ENCODE results near the gene PAIP2B. TPM values are rescaled to one million over a fixed set of nuclear protein-coding genes. Genes with fewer than 3 reads are reported as not detected.
A peak's percentile ranks its signal among the peaks of the same experiment; 100 is the strongest.
"Not testable (repeated sequence)": the region's sequence is repeated elsewhere in the genome, so short reads cannot be mapped to it uniquely, and the experiment has no call there.

PAIP2B gene
- total and polyA plus RNA-seq, 7 experiments from 2014 or later, result 1.3 to 14.1 (median 3.0) TPM

DNA sequence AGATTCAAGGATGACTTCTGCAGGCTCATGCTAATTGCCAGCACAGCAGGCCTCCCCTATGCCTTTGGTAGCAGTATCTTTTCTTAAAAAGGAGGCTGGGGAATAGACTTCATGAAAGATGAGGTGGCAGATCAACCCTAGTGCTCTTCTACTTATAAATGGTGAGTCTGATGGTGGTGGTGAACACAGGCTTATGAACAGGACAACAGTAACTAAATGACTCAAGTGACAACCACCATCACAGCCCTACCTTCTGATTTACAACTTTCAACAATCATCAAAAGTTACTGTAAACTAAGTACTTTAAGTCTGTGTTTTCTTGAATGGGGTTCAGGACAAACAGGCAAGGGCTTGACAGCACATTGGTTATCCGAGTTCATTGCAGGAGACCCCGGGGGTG, 39.3 kb downstream of the PAIP2B start:
- intact Hi-C loops (cut with micrococcal nuclease), result no loop called here
- H3K4me3 Mint-ChIP-seq, result no peak overlapping the region
- peaks cover 0 to 10% (median 5%) of the 10 kb centered on the region in 7 donors for H3K4me1 Mint-ChIP-seq
- H3K27ac Mint-ChIP-seq, result peak overlapping the region in 1 of 9 donors; percentile 32
- no peaks in the 10 kb centered on the region for H3K9me3 Mint-ChIP-seq
- DNase-seq (no peak), ATAC-seq (no peak)
- H3K27me3 Mint-ChIP-seq, result peaks cover 0 to 4% (median 0%) of the 10 kb centered on the region in 5 donors
- H3K27ac ChIP-seq (ENCODE audit: low read depth, low read length), result no peak overlapping the region
- H3K4me3 ChIP-seq (ENCODE audit: low read length), result no peak overlapping the region
- H3K27me3 ChIP-seq (ENCODE audit: control insufficient read depth in 2 of 2, insufficient read depth in 2 of 2, low read length in 2 of 2), result no peaks in the 10 kb centered on the region
- no peaks in the 10 kb centered on the region for H3K9me3 ChIP-seq (ENCODE audit: control insufficient read depth in 2 of 3, low read length in 3 of 3)
- no peaks in the 10 kb centered on the region for H3K4me1 ChIP-seq (ENCODE audit: control insufficient read depth in 2 of 2, insufficient read depth in 2 of 2, low read length in 2 of 2)
- H3K36me3 Mint-ChIP-seq, result peaks cover 0 to 6% (median 0%) of the 10 kb centered on the region in 5 donors
- peaks cover 0 to 5% (median 0%) of the 10 kb centered on the region in 3 experiments for H3K36me3 ChIP-seq (ENCODE audit: control insufficient read depth in 2 of 3, insufficient read depth in 3 of 3, low read length in 3 of 3)
- POLR2A ChIA-PET, result no interaction called here
- CTCF ChIA-PET, result no interaction called here

DNA sequence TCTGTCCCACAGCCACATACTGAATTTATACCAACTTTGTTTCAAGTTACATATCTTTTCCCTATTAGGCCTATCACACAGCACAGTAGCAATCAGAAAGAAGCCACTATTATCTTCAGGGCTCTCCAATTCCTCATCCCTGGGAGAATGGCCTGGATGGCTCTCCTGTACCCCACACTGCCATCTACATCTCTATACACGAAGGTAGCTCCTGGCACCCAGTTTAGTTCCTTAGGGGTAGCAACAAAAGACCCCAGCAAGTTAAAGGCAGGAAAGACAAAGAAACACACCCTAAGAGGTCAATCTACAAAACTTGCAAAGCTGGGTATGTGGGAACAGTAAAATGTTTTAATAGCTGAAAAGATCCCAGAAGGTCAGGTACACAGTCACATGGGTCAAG, 39.9 kb downstream of the PAIP2B start:
- no peak overlapping the region for H3K27ac ChIP-seq (ENCODE audit: low read depth, low read length)
- intact Hi-C loops (cut with micrococcal nuclease), result no loop called here
- Mint-ChIP-seq H3K4me1 (peaks cover 0 to 10% (median 5%) of the 10 kb centered on the region in 7 donors), H3K4me3 (no peak overlapping the region), H3K27ac (no peak overlapping the region), H3K36me3 (peaks cover 0 to 6% (median 0%) of the 10 kb centered on the region in 5 donors), H3K27me3 (peaks cover 0 to 4% (median 0%) of the 10 kb centered on the region in 5 donors), H3K9me3 (no peaks in the 10 kb centered on the region)
- H3K27me3 ChIP-seq (ENCODE audit: control insufficient read depth in 2 of 2, insufficient read depth in 2 of 2, low read length in 2 of 2), result no peaks in the 10 kb centered on the region
- ChIA-PET POLR2A (no interaction called here), CTCF (no interaction called here)
- ATAC-seq (no peak), DNase-seq (no peak)
- H3K36me3 ChIP-seq (ENCODE audit: control insufficient read depth in 2 of 3, insufficient read depth in 3 of 3, low read length in 3 of 3), result peaks cover 0 to 5% (median 0%) of the 10 kb centered on the region in 3 experiments
- H3K9me3 ChIP-seq (ENCODE audit: control insufficient read depth in 2 of 3, low read length in 3 of 3), result no peaks in the 10 kb centered on the region
- H3K4me3 ChIP-seq (ENCODE audit: low read length), result no peak overlapping the region
- H3K4me1 ChIP-seq (ENCODE audit: control insufficient read depth in 2 of 2, insufficient read depth in 2 of 2, low read length in 2 of 2), result no peaks in the 10 kb centered on the region

GRCh38 chr2:71183306-71184115, 43.4 kb downstream of the PAIP2B start:
- peak overlapping the region in 2 of 10 donors; percentile 4 for H3K4me3 Mint-ChIP-seq
- H3K36me3 ChIP-seq (ENCODE audit: control insufficient read depth in 2 of 3, insufficient read depth in 3 of 3, low read length in 3 of 3); H3K36me3 Mint-ChIP-seq; H3K4me1 Mint-ChIP-seq; H3K27ac ChIP-seq (ENCODE audit: low read depth, low read length); H3K9me3 ChIP-seq (ENCODE audit: control insufficient read depth in 2 of 3, low read length in 3 of 3); H3K4me3 ChIP-seq (ENCODE audit: low read length); intact Hi-C loops (cut with micrococcal nuclease); H3K27me3 Mint-ChIP-seq; H3K27me3 ChIP-seq (ENCODE audit: control insufficient read depth in 2 of 2, insufficient read depth in 2 of 2, low read length in 2 of 2); POLR2A ChIA-PET; H3K9me3 Mint-ChIP-seq; H3K4me1 ChIP-seq (ENCODE audit: control insufficient read depth in 2 of 2, insufficient read depth in 2 of 2, low read length in 2 of 2): not testable (repeated sequence)
- peak overlapping the region in 1 of 9 donors; percentile 11 for H3K27ac Mint-ChIP-seq
- peak; percentile 68 for ATAC-seq
- CTCF ChIA-PET, result interaction anchor here (0.7 kb wide), 1 partner anchor 116 kb away, joined by 3 read pairs; no protein-coding TSS in a partner anchor
- DNase-seq, result peak in 1 of 9 donors; percentile 1

DNA sequence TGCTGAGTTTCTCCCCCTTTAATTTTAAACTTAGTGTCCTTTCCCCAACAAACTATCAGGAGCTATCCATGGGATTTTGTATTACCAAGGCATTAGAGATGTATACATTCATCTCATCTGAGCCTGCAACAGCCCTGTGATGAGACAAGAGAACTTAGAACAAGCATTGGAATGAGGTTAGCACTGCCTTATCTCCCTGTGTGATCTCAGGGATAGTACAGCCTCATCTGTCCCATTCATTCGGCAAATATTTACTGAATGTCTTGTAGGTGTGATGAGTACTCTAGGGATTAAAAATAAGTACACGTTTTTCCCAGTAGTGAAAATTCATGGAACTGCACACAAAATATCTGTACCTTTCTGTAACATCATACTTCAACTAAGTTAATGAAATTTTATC, 45.6 kb downstream of the PAIP2B start:
- Histone ChIP-seq H3K4me3 (ENCODE audit: low read length) (no peak overlapping the region), H3K4me1 (ENCODE audit: control insufficient read depth in 2 of 2, insufficient read depth in 2 of 2, low read length in 2 of 2) (no peaks in the 10 kb centered on the region), H3K27me3 (ENCODE audit: control insufficient read depth in 2 of 2, insufficient read depth in 2 of 2, low read length in 2 of 2) (no peaks in the 10 kb centered on the region), H3K27ac (ENCODE audit: low read depth, low read length) (no peak overlapping the region), H3K9me3 (ENCODE audit: control insufficient read depth in 2 of 3, low read length in 3 of 3) (no peaks in the 10 kb centered on the region), H3K36me3 (ENCODE audit: control insufficient read depth in 2 of 3, insufficient read depth in 3 of 3, low read length in 3 of 3) (no peaks in the 10 kb centered on the region)
- CTCF ChIA-PET, result no interaction called here
- ATAC-seq (no peak), DNase-seq (no peak)
- no peaks in the 10 kb centered on the region for H3K36me3 Mint-ChIP-seq
- POLR2A ChIA-PET, result interaction anchor here (0.6 kb wide), 1 partner anchor 9 kb away, joined by 3 read pairs; no protein-coding TSS in a partner anchor
- intact Hi-C loops (cut with micrococcal nuclease), result no loop called here
- peaks cover 0 to 4% (median 3%) of the 10 kb centered on the region in 5 donors for H3K27me3 Mint-ChIP-seq
- no peaks in the 10 kb centered on the region for H3K9me3 Mint-ChIP-seq
- no peak overlapping the region for H3K4me3 Mint-ChIP-seq
- peaks cover 0 to 10% (median 5%) of the 10 kb centered on the region in 7 donors for H3K4me1 Mint-ChIP-seq
- peak overlapping the region in 1 of 9 donors; percentile 20 for H3K27ac Mint-ChIP-seq

GRCh38 chr2:71178836-71179235, 48.1 kb downstream of the PAIP2B start:
- H3K4me1 ChIP-seq (ENCODE audit: control insufficient read depth in 2 of 2, insufficient read depth in 2 of 2, low read length in 2 of 2); H3K9me3 ChIP-seq (ENCODE audit: control insufficient read depth in 2 of 3, low read length in 3 of 3); H3K27ac ChIP-seq (ENCODE audit: low read depth, low read length); CTCF ChIA-PET; H3K27me3 Mint-ChIP-seq; H3K36me3 ChIP-seq (ENCODE audit: control insufficient read depth in 2 of 3, insufficient read depth in 3 of 3, low read length in 3 of 3); DNase-seq; intact Hi-C loops (cut with micrococcal nuclease); H3K4me3 Mint-ChIP-seq; ATAC-seq; H3K36me3 Mint-ChIP-seq; POLR2A ChIA-PET; H3K27me3 ChIP-seq (ENCODE audit: control insufficient read depth in 2 of 2, insufficient read depth in 2 of 2, low read length in 2 of 2); H3K9me3 Mint-ChIP-seq; H3K4me3 ChIP-seq (ENCODE audit: low read length): not testable (repeated sequence)
- Mint-ChIP-seq H3K4me1 (peaks cover 3 to 19% (median 16%) of the 10 kb centered on the region in 7 donors), H3K27ac (peak overlapping the region in 1 of 9 donors; percentile 40)

- DNase-seq (no peak), ATAC-seq (no peak)
- Histone ChIP-seq H3K36me3 (ENCODE audit: control insufficient read depth in 2 of 3, insufficient read depth in 3 of 3, low read length in 3 of 3) (no peaks in the 10 kb centered on the region), H3K4me3 (ENCODE audit: low read length) (no peak overlapping the region), H3K27me3 (ENCODE audit: control insufficient read depth in 2 of 2, insufficient read depth in 2 of 2, low read length in 2 of 2) (no peaks in the 10 kb centered on the region), H3K9me3 (ENCODE audit: control insufficient read depth in 2 of 3, low read length in 3 of 3) (no peaks in the 10 kb centered on the region), H3K4me1 (ENCODE audit: control insufficient read depth in 2 of 2, insufficient read depth in 2 of 2, low read length in 2 of 2) (peaks cover 0 to 9% of the 10 kb centered on the region in 2 donors), H3K27ac (ENCODE audit: low read depth, low read length) (no peak overlapping the region)
- no peaks in the 10 kb centered on the region for H3K9me3 Mint-ChIP-seq
- peak overlapping the region in 1 of 10 donors; percentile 15 for H3K4me3 Mint-ChIP-seq
- H3K4me1 Mint-ChIP-seq, result peaks cover 0 to 17% (median 12%) of the 10 kb centered on the region in 7 donors
- ChIA-PET POLR2A (interaction anchor here (0.6 kb wide), 1 partner anchor 65 kb away, joined by 3 read pairs; no protein-coding TSS in a partner anchor), CTCF (no interaction called here)
- H3K27me3 Mint-ChIP-seq, result peaks cover 0 to 9% (median 8%) of the 10 kb centered on the region in 5 donors
- H3K36me3 Mint-ChIP-seq, result no peaks in the 10 kb centered on the region
- no peak overlapping the region for H3K27ac Mint-ChIP-seq
- intact Hi-C loops (cut with micrococcal nuclease), result no loop called here
Measured at GRCh38 chr2:71174207-71174606, 52.7 kb downstream of the PAIP2B start.
